ENCODE results near the gene NUTM2G.
"Not testable (repeated sequence)": the region's sequence is repeated elsewhere in the genome, so short reads cannot be mapped to it uniquely, and the experiment has no call there.

Gene NUTM2G

GRCh38 chr9:96949346-96949745, 20.7 kb downstream of the NUTM2G start:
- DNase-seq = not testable (repeated sequence)

GRCh38 chr9:96950539-96950938, 21.9 kb downstream of the NUTM2G start:
- not testable (repeated sequence) for DNase-seq

GRCh38 chr9:96967591-96967990, 38.9 kb downstream of the NUTM2G start:
- DNase-seq = not testable (repeated sequence)

GRCh38 chr9:96972552-96972951, 43.9 kb downstream of the NUTM2G start:
- DNase-seq = not testable (repeated sequence)

GRCh38 chr9:96974037-96974436, 45.4 kb downstream of the NUTM2G start:
- not testable (repeated sequence) for DNase-seq

- DNase-seq = not testable (repeated sequence)
Measured at GRCh38 chr9:96983496-96984122, 55.0 kb downstream of the NUTM2G start.

GRCh38 chr9:96984139-96984538, 55.5 kb downstream of the NUTM2G start:
- not testable (repeated sequence) for DNase-seq

GRCh38 chr9:96984887-96985286, 56.2 kb downstream of the NUTM2G start:
- not testable (repeated sequence) for DNase-seq

Data from NCI-H1694 (cell line).